Mesenchymal stem cell (in vitro differentiated cells and primary cell): Measurements from ENCODE around the gene GPR141.

Experiments used
- DNase-seq: peaks from one replicate; pipeline ENCODE4 v3.0.0-alpha.2; 2013
- H2AFZ ChIP-seq: one replicate; pipeline ENCODE4 v1.6.1; 2013; ENCODE audit warnings: low read depth, mild to moderate bottlenecking, control low read depth, inconsistent platforms, low read length, moderate library complexity
- H2AK5ac ChIP-seq: 2 replicates; pipeline ENCODE4 v1.6.1; 2013; ENCODE audit warnings: low read length, moderate library complexity, mild to moderate bottlenecking, inconsistent platforms; ENCODE audit not compliant: severe bottlenecking
- H2BK120ac ChIP-seq: one replicate; pipeline ENCODE4 v1.6.1; 2013; ENCODE audit warnings: low read depth, mild to moderate bottlenecking, inconsistent platforms, low read length, moderate library complexity
- H2BK12ac ChIP-seq, 2 experiments: one replicate each; pipeline ENCODE4 v1.6.1; 2013; ENCODE audit warnings: inconsistent platforms in 2 of 2, low read length in 2 of 2, mild to moderate bottlenecking in 2 of 2, moderate library complexity in 2 of 2, control low read depth in 1 of 2
- H2BK15ac ChIP-seq: one replicate; pipeline ENCODE4 v1.6.1; 2013; ENCODE audit warnings: mild to moderate bottlenecking, low read depth, inconsistent platforms; ENCODE audit not compliant: poor library complexity, severe bottlenecking
- H2BK5ac ChIP-seq: 2 replicates; pipeline ENCODE4 v1.6.1; 2013; ENCODE audit warnings: low read depth, mild to moderate bottlenecking, low read length, control low read depth, inconsistent platforms; ENCODE audit not compliant: poor library complexity, severe bottlenecking
- H3K14ac ChIP-seq, 2 experiments: one replicate each; pipeline ENCODE4 v1.6.1; 2013; ENCODE audit warnings: inconsistent platforms in 2 of 2, low read length in 2 of 2, control low read depth in 1 of 2, mild to moderate bottlenecking in 1 of 2, moderate library complexity in 1 of 2
- H3K18ac ChIP-seq, 2 experiments: one replicate each; pipeline ENCODE4 v1.6.1; 2013; ENCODE audit warnings: inconsistent platforms in 2 of 2, low read length in 2 of 2, control low read depth in 1 of 2, low read depth in 1 of 2, mild to moderate bottlenecking in 1 of 2
- H3K23ac ChIP-seq, 2 experiments: one replicate each; pipeline ENCODE4 v1.6.1; 2013; ENCODE audit warnings: inconsistent platforms in 2 of 2, low read length in 2 of 2, mild to moderate bottlenecking in 2 of 2, moderate library complexity in 2 of 2, control low read depth in 1 of 2
- H3K27ac ChIP-seq: 2 replicates; pipeline ENCODE4 v1.5.1; 2013; ENCODE audit warnings: mild to moderate bottlenecking, moderate library complexity, low read length, control low read depth, inconsistent platforms; ENCODE audit not compliant: poor library complexity, severe bottlenecking
- H3K27me3 ChIP-seq, 2 experiments: 2 replicates each; pipeline versions ENCODE4 v1.6.1 to v1.7.0; 2013; ENCODE audit warnings: low read length in 2 of 2, mild to moderate bottlenecking in 2 of 2, moderate library complexity in 2 of 2, control low read depth in 1 of 2, inconsistent platforms in 1 of 2; ENCODE audit not compliant: control insufficient read depth in 1 of 2, insufficient read depth in 1 of 2
- H3K36me3 ChIP-seq, 2 experiments: 2 replicates each; pipeline versions ENCODE4 v1.6.1 to v1.7.0; 2013; ENCODE audit warnings: low read length in 2 of 2, control low read depth in 1 of 2, inconsistent platforms in 1 of 2, low read depth in 1 of 2, mild to moderate bottlenecking in 1 of 2; ENCODE audit not compliant: insufficient read depth in 2 of 2, control insufficient read depth in 1 of 2
- H3K4ac ChIP-seq, 2 experiments: one replicate each; pipeline ENCODE4 v1.6.1; 2013; ENCODE audit warnings: inconsistent platforms in 2 of 2, low read length in 2 of 2, mild to moderate bottlenecking in 2 of 2, moderate library complexity in 2 of 2, control low read depth in 1 of 2, low read depth in 1 of 2
- H3K4me1 ChIP-seq: 2 replicates; pipeline ENCODE4 v1.6.1; 2013; ENCODE audit warnings: low read depth, low read length, control low read depth; ENCODE audit not compliant: control insufficient read depth, insufficient read depth
- H3K4me2 ChIP-seq: 2 replicates; pipeline ENCODE4 v1.6.1; 2013; ENCODE audit warnings: low read length, mild to moderate bottlenecking, inconsistent platforms; ENCODE audit not compliant: poor library complexity, severe bottlenecking
- H3K4me3 ChIP-seq, 2 experiments: 2 replicates each; pipeline versions ENCODE4 v1.5.1 to v1.7.0; 2013; ENCODE audit warnings: low read length in 2 of 2, mild to moderate bottlenecking in 2 of 2, control low read depth in 1 of 2, low read depth in 1 of 2; ENCODE audit not compliant: insufficient read depth in 1 of 2
- H3K79me1 ChIP-seq: replicated peaks from 2 replicates; pipeline ENCODE4 v1.6.1; 2013; ENCODE audit warnings: mild to moderate bottlenecking, control low read depth, low read length, inconsistent platforms; ENCODE audit not compliant: poor library complexity, severe bottlenecking
- H3K9ac ChIP-seq: 2 replicates; pipeline ENCODE4 v1.7.0; 2013; ENCODE audit warnings: mild to moderate bottlenecking, low read length, moderate library complexity
- H3K9me3 ChIP-seq: 2 replicates; pipeline ENCODE4 v1.7.0; 2013; ENCODE audit warnings: mild to moderate bottlenecking, low read length; ENCODE audit not compliant: control insufficient read depth
- H4K8ac ChIP-seq: one replicate; pipeline ENCODE4 v1.6.1; 2013; ENCODE audit warnings: inconsistent platforms, mild to moderate bottlenecking, low read length, moderate library complexity
- H4K91ac ChIP-seq: one replicate; pipeline ENCODE4 v1.6.1; 2013; ENCODE audit warnings: mild to moderate bottlenecking, low read length, inconsistent platforms
- WGBS: methylation state at CpG from one replicate; pipeline ENCODE4 v1.1.7; 2013; ENCODE audit warnings: mixed read lengths; 5-methylcytosine and 5-hydroxymethylcytosine counted together

The GPR141 gene

GRCh38 chr7:37660614-37661013 lies 23.0 kb upstream of the GPR141 start:
- Histone ChIP-seq H2BK15ac (no peak overlapping the region), H3K18ac (no peak overlapping the region), H2BK120ac (no peak overlapping the region), H3K4ac (no peak overlapping the region), H3K9ac (no peak overlapping the region), H3K23ac (no peak overlapping the region), H3K36me3 (no peaks in the 10 kb centered on the region), H2BK5ac (no peak overlapping the region), H3K27ac (no peak overlapping the region), H4K8ac (no peak overlapping the region), H2BK12ac (no peak overlapping the region), H2AFZ (no peak overlapping the region), H3K79me1 (no peaks in the 10 kb centered on the region), H3K9me3 (no peaks in the 10 kb centered on the region), H4K91ac (no peak overlapping the region), H2AK5ac (no peak overlapping the region), H3K27me3 (no peaks in the 10 kb centered on the region), H3K14ac (no peak overlapping the region), H3K4me2 (no peak overlapping the region), H3K4me1 (no peaks in the 10 kb centered on the region), H3K4me3 (no peak overlapping the region)
- 71% methylated on average over 4 of the region's 4 CpGs for WGBS
- DNase-seq: no peak

DNA sequence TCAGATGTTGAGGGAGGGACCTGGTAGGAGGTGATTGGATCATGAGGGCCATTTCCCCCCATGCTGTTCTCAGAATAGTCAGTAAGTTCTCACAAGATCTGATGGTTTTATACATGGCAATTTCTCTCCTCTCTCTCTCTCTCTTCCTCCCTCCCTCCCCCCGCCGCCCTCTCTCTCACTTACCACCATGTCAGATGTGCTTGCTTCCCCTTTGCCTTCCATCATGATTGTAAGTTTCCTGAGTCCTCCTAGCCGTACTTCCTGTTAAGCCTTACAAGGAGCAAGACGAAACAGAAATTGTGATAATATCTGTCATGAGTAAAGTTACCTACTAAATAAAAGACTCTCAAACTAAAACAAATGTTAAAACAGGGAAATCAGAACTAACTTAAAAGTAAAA lies 19.9 kb upstream of the GPR141 start:
- no peak overlapping the region for H2AFZ ChIP-seq
- H3K14ac ChIP-seq: no peak overlapping the region
- no peak overlapping the region for H3K18ac ChIP-seq
- H2BK12ac ChIP-seq: no peak overlapping the region
- H2BK120ac ChIP-seq: no peak overlapping the region
- no peak overlapping the region for H3K23ac ChIP-seq
- no peak overlapping the region for H3K9ac ChIP-seq
- no peak overlapping the region for H3K4ac ChIP-seq
- H3K36me3 ChIP-seq: no peaks in the 10 kb centered on the region
- H3K4me1 ChIP-seq: no peaks in the 10 kb centered on the region
- H2BK15ac ChIP-seq: no peak overlapping the region
- H2BK5ac ChIP-seq: no peak overlapping the region
- H2AK5ac ChIP-seq: no peak overlapping the region
- H3K4me3 ChIP-seq: no peak overlapping the region
- H3K27ac ChIP-seq: no peak overlapping the region
- 85% methylated on average over 2 of the region's 4 CpGs for WGBS
- no peaks in the 10 kb centered on the region for H3K9me3 ChIP-seq
- no peaks in the 10 kb centered on the region for H3K27me3 ChIP-seq
- no peak overlapping the region for H4K8ac ChIP-seq
- DNase-seq: no peak
- H3K79me1 ChIP-seq: no peaks in the 10 kb centered on the region
- H3K4me2 ChIP-seq: no peak overlapping the region
- H4K91ac ChIP-seq: no peak overlapping the region

- WGBS: 73% methylated on average over 6 of the region's 6 CpGs
- H3K4ac ChIP-seq: no peak overlapping the region
- H2BK5ac ChIP-seq: no peak overlapping the region
Observed at GRCh38 chr7:37665352-37666022, 18.1 kb upstream of the GPR141 start.

DNA sequence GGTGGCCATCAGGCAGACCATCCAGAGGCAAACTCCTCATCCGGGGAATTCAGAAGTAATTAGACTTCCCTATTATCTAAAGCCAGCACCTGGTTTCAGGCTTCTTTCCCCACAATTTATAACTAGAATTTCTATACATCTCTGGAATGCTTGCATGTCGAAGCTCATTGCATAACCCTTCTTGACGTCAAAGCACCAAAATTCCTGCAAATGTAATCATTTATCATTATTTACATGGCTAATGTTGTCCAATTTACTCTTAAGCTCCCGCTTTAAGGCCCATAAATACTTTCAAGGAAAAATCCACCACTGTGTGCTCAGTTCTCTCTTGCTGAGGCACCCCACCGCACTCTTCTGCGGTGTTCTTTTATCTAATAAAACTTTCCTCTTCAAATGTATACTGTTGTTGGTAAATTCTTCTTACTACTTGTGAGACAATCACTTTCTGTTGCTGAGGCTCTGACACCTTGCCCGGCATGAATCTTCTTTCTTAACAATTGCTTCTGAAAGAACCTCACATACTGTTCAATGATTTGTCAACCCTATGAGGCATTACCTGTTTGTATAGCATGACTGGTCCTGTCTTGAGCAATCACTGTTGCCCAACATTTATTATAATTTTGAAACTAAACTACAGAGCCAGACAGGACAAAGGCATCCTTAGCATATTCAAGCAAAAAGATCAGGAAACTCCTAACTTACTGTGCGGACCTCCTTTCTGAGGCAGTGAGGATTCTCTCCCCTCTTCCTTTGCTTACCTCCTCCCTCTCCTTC lies 17.4 kb upstream of the GPR141 start:
- Histone ChIP-seq H2BK12ac (no peak overlapping the region), H3K4me3 (no peak overlapping the region), H3K9ac (no peak overlapping the region), H3K4ac (no peak overlapping the region), H2BK120ac (no peak overlapping the region), H3K23ac (no peak overlapping the region), H3K9me3 (no peaks in the 10 kb centered on the region), H2BK5ac (no peak overlapping the region), H3K27me3 (no peaks in the 10 kb centered on the region), H2BK15ac (no peak overlapping the region), H2AFZ (no peak overlapping the region), H3K14ac (no peak overlapping the region), H3K18ac (no peak overlapping the region), H3K4me2 (no peak overlapping the region), H4K91ac (no peak overlapping the region), H3K4me1 (no peaks in the 10 kb centered on the region), H4K8ac (no peak overlapping the region), H2AK5ac (no peak overlapping the region), H3K36me3 (no peaks in the 10 kb centered on the region), H3K79me1 (no peaks in the 10 kb centered on the region), H3K27ac (no peak overlapping the region)
- DNase-seq: no peak
- 68% methylated on average over 6 of the region's 8 CpGs for WGBS

More at GRCh38 chr7:37665352-37666022, 18.1 kb upstream of the GPR141 start:
- Histone ChIP-seq H2BK12ac (no peak overlapping the region), H3K23ac (no peak overlapping the region), H3K18ac (no peak overlapping the region), H3K27me3 (no peaks in the 10 kb centered on the region), H3K4me2 (no peak overlapping the region), H4K8ac (no peak overlapping the region), H3K79me1 (no peaks in the 10 kb centered on the region), H2BK15ac (no peak overlapping the region), H2BK120ac (no peak overlapping the region), H3K9me3 (no peaks in the 10 kb centered on the region), H3K9ac (no peak overlapping the region), H2AFZ (no peak overlapping the region), H2AK5ac (no peak overlapping the region), H3K14ac (no peak overlapping the region), H3K36me3 (no peaks in the 10 kb centered on the region), H3K4me3 (no peak overlapping the region), H3K27ac (no peak overlapping the region), H3K4me1 (no peaks in the 10 kb centered on the region), H4K91ac (no peak overlapping the region)
- DNase-seq: no peak
